HG02973 (cell line): Measurements from ENCODE around the gene TMED3.

Source experiments
- ATAC-seq: cut with Tn5 transposase; IDR thresholded peaks from one replicate; pipeline ENCODE4 v1.9.1; 2021; ENCODE audit warnings: moderate library complexity; ENCODE audit not compliant: unreplicated experiment

TMED3 gene

DNA sequence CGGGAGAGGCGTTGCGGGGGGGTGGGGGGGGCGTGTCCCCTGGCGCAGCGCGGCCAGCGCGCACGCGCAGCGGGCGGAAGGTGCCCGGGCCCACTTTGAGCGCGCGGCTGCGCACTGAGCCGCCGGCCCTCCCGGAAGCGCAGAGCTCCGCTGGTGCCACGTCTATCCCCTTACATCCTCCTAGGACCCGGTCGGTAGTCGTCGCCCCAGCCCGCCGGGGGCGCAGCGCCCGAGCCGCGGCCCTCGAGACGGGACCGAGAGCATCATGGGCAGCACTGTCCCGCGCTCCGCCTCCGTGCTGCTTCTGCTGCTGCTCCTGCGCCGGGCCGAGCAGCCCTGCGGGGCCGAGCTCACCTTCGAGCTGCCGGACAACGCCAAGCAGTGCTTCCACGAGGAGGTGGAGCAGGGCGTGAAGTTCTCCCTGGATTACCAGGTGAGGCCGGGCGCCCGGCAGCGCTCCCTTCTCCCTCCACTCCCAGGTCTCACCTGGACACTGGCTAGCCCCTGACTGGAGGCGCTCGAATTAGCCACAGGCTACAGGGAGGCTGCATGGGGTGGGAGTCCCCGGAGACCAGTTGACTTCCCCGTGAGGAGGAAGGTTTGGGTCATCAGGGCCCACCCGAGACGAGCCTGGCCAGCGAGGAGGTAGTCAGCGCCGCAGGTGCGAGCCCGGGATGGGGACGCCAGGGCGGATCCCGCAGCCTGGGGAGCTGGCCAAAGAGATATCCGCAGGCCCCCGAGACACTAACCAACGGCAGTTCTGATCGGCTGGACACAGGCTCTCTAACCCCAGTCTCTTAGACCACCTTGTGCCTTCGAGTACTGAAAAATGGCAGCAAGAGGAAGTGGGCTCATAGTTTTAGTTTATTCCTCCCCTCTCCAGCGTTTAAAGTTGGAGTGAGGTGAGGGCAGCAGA, at the start of gene TMED3:
TMED3 (plus strand) TSS at position 128 of the 916 bp plus-strand sequence; CDS start at position 266, 138 bp downstream.
- ATAC-seq, result peak; percentile 85

DNA sequence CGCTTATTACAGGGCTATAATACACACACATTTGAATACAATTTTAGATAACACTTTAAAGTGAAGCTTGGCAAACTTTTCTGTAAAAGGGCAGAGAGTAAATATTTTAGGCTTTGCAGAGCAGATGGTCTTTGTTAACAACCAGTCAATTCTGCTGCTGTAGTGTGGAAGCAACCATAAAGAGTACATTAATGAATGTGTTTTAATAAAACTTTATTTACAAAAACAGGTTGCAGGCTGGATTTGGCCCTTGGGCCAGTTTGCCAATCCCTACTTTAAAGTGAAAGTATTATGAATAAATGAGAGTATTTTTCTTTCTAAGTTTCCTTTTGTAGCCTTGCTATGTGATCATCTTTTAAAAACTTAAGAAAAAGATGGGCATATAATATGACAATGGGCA, 49.1 kb upstream of the TMED3 start:
- no peak for ATAC-seq

GRCh38 chr15:79265167-79265566, 45.7 kb upstream of the TMED3 start:
- no peak for ATAC-seq

GRCh38 chr15:79265987-79266579, 44.8 kb upstream of the TMED3 start:
- ATAC-seq, result no peak

- no peak for ATAC-seq
These were observed 28.3 kb upstream of the TMED3 start, which contains the start of gene ANKRD34C for GRCh38 chr15:79282371-79283251. Gene ANKRD34C, plus strand, starts transcription at chr15:79282722. Its CDS starts 10,563 bp downstream, at chr15:79293285.

- no peak for ATAC-seq
These were observed 27.5 kb upstream of the TMED3 start for GRCh38 chr15:79283252-79284048.

GRCh38 chr15:79290642-79291275, 20.2 kb upstream of the TMED3 start:
- ATAC-seq, result no peak

GRCh38 chr15:79292011-79292410, 18.9 kb upstream of the TMED3 start:
- ATAC-seq, result no peak

DNA sequence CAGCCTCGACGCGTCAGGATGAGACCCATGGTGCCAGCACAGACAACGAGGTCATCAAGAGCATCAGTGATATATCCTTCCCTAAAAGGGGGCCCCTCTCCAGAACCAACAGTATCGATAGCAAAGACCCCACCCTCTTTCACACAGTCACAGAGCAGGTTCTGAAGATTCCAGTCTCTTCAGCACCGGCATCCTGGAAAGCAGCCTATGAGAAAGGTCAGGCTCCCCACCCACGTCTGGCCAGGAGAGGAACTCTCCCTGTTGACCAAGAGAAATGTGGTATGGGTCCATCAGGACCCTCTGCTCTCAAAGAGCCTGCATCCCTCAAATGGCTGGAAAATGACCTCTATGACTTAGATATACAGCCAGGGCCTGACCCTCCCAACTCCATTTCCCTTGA, 16.8 kb upstream of the TMED3 start:
- ATAC-seq, result no peak

GRCh38 chr15:79296583-79296982, 14.3 kb upstream of the TMED3 start:
- ATAC-seq, result no peak

DNA sequence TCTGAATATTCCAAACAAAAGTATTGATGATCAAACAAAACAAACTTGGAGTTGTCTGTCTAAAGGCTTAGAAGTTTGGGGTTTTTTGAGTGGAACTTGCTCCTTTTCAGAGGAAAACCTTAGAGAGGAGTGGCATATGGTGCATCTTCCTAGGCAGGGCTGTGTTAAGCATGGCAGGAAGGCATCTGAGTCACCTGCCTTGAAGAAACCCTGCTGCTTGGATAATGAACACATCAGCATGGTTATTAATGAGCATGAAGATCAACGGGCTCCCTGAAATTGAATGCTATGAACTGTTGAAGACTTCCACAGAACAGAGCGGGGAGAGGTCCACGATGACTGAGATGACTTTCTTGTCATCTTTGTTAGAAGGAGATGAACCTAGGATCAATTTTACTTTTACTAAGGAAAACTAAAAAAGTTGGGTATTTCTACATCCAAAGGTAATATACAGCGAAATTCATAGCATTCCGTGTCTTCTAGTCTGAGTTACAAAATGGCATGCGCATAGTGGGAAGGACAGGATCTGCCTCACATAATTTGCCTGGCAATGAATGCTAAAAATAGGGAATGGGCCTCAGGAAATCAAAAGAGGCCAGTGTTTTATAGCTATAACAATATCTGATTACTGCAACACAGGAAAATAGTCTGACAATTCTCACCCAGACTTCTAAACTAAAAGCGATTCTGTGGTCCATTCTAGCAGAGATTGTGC, 11.6 kb upstream of the TMED3 start:
- ATAC-seq, result no peak

DNA sequence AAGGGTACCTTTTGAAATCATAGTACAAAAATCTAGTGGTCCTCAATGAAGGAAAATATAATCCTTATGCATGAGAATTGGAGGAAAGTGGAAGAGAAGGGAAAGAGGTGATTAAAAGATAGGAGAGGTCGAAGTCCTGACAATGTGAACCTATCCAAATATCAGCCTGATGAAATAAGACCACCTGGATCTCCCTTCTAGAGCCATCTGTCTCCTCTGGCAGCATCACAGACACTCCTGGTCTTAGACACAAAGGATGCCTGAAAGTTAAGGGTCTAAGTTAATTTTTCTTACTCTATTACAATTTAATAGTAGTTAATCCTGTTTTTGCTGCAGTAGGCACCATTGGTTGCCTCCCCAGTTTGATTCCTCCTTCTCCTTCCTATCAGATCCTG, 11.1 kb upstream of the TMED3 start:
- no peak for ATAC-seq

DNA sequence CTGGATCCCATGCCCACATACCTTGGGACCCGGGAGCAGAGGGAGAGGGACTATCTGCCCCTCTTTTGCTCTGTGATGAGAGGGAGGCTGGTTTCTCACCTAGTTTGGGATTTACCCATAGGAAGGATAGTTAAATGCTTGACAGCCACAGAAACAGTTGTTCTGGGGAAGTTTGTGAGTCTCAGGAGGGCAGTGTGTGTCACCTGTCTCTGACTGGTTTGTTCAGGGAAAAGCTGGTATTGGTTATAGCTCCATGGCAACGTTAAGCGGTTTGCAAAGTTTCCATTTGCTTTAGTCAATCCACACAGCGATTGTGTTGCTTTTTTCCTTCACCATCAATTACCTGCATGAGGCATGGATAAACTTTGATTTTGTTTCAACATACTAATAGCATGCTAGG, 3.7 kb upstream of the TMED3 start:
- no peak for ATAC-seq

DNA sequence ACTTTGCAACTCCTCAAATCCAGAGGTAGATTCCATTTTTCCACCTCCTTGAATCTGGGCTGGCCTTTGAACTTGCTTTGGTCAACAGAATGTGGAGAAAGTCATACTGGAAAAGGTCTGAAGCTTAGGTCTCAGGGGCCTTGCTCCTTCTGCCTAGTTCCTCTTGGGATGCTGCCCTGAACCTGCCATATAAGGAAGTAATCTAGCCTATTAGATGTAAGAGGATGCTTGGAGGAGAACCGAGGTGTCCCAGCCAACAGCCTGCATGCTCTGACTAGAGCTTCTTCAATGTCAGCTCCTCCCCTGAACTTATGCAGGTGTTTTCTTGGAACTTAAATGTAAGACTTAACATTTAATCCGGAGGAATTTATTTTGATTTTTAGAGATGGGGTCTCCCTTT, 2.0 kb upstream of the TMED3 start:
- ATAC-seq, result no peak

DNA sequence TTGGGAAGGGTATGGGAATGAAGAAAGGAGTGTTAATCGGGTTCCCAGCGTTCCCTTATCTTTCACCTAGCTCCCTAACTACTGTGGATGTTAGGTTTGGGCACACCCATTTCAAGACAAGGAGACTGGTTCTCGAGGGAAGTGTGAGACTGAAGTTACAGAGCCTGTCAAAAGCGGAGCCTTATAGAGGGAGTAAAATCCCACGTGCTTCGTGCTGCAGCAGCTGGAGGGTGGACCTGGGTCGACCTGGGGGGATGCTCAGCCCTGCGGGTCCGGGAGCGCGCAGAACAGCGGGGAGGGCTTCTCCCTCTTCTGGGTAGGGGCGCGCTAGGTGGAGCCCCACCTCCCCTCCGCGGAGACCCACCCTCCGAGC, 314 bp upstream of the TMED3 start:
- ATAC-seq, result peak; percentile 24

- ATAC-seq, result no peak
These were observed 1.1 kb downstream of the TMED3 start for GRCh38 chr15:79311901-79312553.

DNA sequence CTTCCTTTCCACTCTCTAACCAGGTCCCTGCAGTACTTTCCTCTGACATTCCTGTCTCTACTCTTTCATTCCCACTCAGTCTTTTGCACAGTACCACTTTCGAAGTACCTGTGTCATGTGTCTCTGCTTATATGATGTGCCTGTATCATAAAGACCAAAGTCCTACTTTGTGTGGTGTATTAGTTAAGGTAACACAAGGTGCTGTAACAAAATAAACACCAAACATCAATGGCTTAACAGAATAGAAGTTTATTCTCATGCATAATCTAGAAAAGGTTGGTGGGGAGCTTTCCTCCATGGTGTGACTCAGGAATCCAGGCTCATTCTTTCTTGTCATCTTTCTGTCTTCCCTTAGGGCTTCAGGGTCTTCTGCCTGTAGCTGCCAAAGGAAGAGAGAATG, 3.3 kb downstream of the TMED3 start:
- no peak for ATAC-seq

- no peak for ATAC-seq
These were observed 3.9 kb downstream of the TMED3 start for GRCh38 chr15:79314811-79315210.
